Bronchial epithelial cell (primary cell): ENCODE results near the gene SLC7A11. TPM values are rescaled to one million over a fixed set of nuclear protein-coding genes. Genes with fewer than 3 reads are reported as not detected.

Experiments
- DNase-seq: peaks from one replicate; pipeline ENCODE4 v3.0.0-alpha.2; 2010; ENCODE audit warnings: low read depth
- FAIRE-seq: peaks from 2 replicates; lab custom pipeline; 2011; peaks lifted over from hg19 to GRCh38; lab: Jason Lieb, UNC
- H3K27me3 ChIP-seq: 2 replicates; pipeline ENCODE4 v1.5.1; 2011; ENCODE audit warnings: low read length; ENCODE audit not compliant: control insufficient read depth, insufficient read depth
- H3K36me3 ChIP-seq: 2 replicates; pipeline ENCODE4 v1.5.1; 2011; ENCODE audit warnings: low read length; ENCODE audit not compliant: control insufficient read depth, insufficient read depth
- H3K4me3 ChIP-seq: 2 replicates; pipeline ENCODE4 v1.5.1; 2011; ENCODE audit warnings: mild to moderate bottlenecking, low read depth, low read length, control low read depth
- CTCF ChIP-seq: IDR thresholded peaks from 2 replicates; pipeline ENCODE4 v1.5.1; 2011; ENCODE audit warnings: mild to moderate bottlenecking, moderate library complexity, low read length, control low read depth, inconsistent platforms; ENCODE audit not compliant: insufficient read depth, severe bottlenecking
- total RNA-seq: library from RNA; depleted of rRNA; stranded (reverse); fragments of >200 nt; gene quantifications from 2 replicates; pipeline ENCODE4 v1.2.1, GENCODE V29; 2014

The SLC7A11 gene
- total RNA-seq, 1 donor from 2014 or later = 129 TPM

GRCh38 chr4:138184886-138185285 is 57.3 kb downstream of the SLC7A11 start:
- Histone ChIP-seq H3K4me3 (no peak overlapping the region), H3K27me3 (no peaks in the 10 kb centered on the region), H3K36me3 (peaks cover 9% of the 10 kb centered on the region)
- FAIRE-seq (no peak), DNase-seq (no peak)
- no peak for TF ChIP-seq CTCF

- FAIRE-seq (no peak), DNase-seq (peak; percentile 74)
- peak; percentile 43 for TF ChIP-seq CTCF
- H3K27me3 ChIP-seq = no peaks in the 10 kb centered on the region
- peaks cover 11% of the 10 kb centered on the region for H3K36me3 ChIP-seq
- H3K4me3 ChIP-seq = no peak overlapping the region
Observed at GRCh38 chr4:138182838-138183426, 59.2 kb downstream of the SLC7A11 start.

GRCh38 chr4:138181287-138181686 is 60.9 kb downstream of the SLC7A11 start:
- H3K27me3 ChIP-seq = no peaks in the 10 kb centered on the region
- FAIRE-seq = no peak
- peaks cover 15% of the 10 kb centered on the region for H3K36me3 ChIP-seq
- TF ChIP-seq CTCF = no peak
- H3K4me3 ChIP-seq = no peak overlapping the region
- no peak for DNase-seq

- Histone ChIP-seq H3K27me3 (no peaks in the 10 kb centered on the region), H3K4me3 (no peak overlapping the region), H3K36me3 (peaks cover 18% of the 10 kb centered on the region)
- no peak for TF ChIP-seq CTCF
- FAIRE-seq (no peak), DNase-seq (peak; percentile 77)
Observed at GRCh38 chr4:138178566-138178965, 63.6 kb downstream of the SLC7A11 start.

- DNase-seq (no peak), FAIRE-seq (no peak)
- H3K36me3 ChIP-seq = peaks cover 19% of the 10 kb centered on the region
- H3K4me3 ChIP-seq = no peak overlapping the region
- no peak for TF ChIP-seq CTCF
- no peaks in the 10 kb centered on the region for H3K27me3 ChIP-seq
Observed at GRCh38 chr4:138177278-138177968, 64.7 kb downstream of the SLC7A11 start.
